Measurements from ENCODE around the gene ZSWIM1. TPM values are rescaled to one million over a fixed set of nuclear protein-coding genes. Genes with fewer than 3 reads are reported as not detected.
A peak's percentile ranks its signal among the peaks of the same experiment; 100 is the strongest.

ZSWIM1 gene
- total and polyA plus RNA-seq, 2 of the 8 experiments (the other 6 are each of a cell fraction or from before 2014, with no cell fraction given) = 14.1 to 15.6 TPM

DNA sequence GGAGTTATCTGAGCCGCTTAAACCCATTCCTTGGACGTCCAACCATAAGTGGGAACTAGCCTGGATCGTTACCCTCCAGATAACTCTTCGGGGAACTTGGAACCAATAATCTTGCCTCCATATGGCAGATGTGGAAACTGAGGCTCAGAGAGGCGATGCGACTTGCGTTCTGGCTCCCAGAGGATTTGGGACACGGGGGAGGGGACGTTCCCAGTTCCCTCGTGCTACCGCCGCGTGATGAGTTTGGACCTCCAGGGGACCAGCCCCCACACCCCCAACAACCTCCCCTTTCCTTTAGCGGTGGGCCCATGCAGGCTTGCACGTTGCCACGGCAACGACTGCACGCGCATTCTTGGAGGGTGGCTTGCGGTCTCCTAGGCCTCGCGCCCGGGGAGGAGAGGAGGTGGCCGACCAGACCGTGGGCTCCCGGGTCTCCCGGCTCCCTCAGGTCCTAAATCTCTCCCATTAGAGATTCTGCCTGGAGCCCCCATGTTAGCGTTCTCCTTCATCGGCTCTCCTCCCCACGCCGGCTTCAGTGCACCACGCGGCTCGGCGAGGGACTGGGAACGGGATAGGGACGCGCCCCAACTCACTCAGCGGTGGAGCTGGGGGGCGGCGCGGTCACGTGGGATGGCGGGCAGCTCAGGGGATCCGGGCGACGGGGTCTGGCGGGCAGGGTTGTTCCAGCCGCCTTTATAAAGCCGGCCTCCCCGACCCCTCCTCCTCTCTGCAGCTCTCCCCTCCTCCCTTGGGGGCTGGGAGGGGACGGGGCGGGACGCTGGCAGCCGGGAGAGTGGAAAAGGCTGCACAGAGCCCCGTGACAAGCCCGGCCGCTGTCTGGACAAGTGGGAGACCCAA is 30.7 kb downstream of the ZSWIM1 start, which contains the start of gene PLTP (continued):
- TF ChIP-seq, protein P1, sequence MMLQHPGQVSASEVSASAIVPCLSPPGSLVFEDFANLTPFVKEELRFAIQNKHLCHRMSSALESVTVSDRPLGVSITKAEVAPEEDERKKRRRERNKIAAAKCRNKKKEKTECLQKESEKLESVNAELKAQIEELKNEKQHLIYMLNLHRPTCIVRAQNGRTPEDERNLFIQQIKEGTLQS (IDR thresholded peaks at IDR 0.05; ENCODE audit: insufficient read depth, low read depth, low read length) = no peak
- TF ChIP-seq TEAD4 (IDR thresholded peaks at IDR 0.05; ENCODE audit: low read depth, low read length) (0 out of 2 replicates have a peak, but pooled peaks have one; percentile 2), BACH1 (IDR thresholded peaks at IDR 0.05; ENCODE audit: low read length) (no peak), CHD2 (IDR thresholded peaks at IDR 0.05; ENCODE audit: low read length) (no peak), SAP30 (IDR thresholded peaks at IDR 0.05; ENCODE audit: insufficient read depth, insufficient replicate concordance, low read length) (peak; percentile 58), ZNF274 (IDR thresholded peaks at IDR 0.05; ENCODE audit: borderline replicate concordance, extremely low read depth, low read length) (no peak), ASH2L (IDR thresholded peaks at IDR 0.05; ENCODE audit: low read length) (peak; percentile 25), GABPA (IDR thresholded peaks at IDR 0.05; ENCODE audit: borderline replicate concordance, insufficient read depth, low read length) (no peak), SP1 (IDR thresholded peaks at IDR 0.05; ENCODE audit: low read depth, low read length) (no peak; the same call in 1 of the 2 replicates), CEBPB (IDR thresholded peaks at IDR 0.05; ENCODE audit: low read depth, low read length) (no peak), JUN (IDR thresholded peaks at IDR 0.05; ENCODE audit: low read depth, low read length) (no peak), RBBP5 (IDR thresholded peaks at IDR 0.05; ENCODE audit: borderline replicate concordance, low read depth, low read length) (no peak), CREB1 (IDR thresholded peaks at IDR 0.05) (no peak), YY1 (IDR thresholded peaks at IDR 0.05; ENCODE audit: low read depth, low read length) (no peak), HDAC2 (IDR thresholded peaks at IDR 0.05; ENCODE audit: borderline replicate concordance in 1 of 2, low read depth in 2 of 2, low read length in 2 of 2) (peak in 1 of 2 experiments; percentile 41; a peak in 1 of 4 replicates), SIN3A (conservative IDR thresholded peaks at IDR 0.05 in 1 of 2, IDR thresholded peaks at IDR 0.05 in 1 of 2; ENCODE audit: low read depth in 1 of 2, low read length in 2 of 2) (peak in 1 of 2 experiments; percentile 56; a peak in 3 of 4 replicates), EZH2 (IDR thresholded peaks at IDR 0.05; ENCODE audit: low read depth, low read length, severe bottlenecking) (no peak), POU5F1 (IDR thresholded peaks at IDR 0.05; ENCODE audit: low read depth, low read length) (no peak), TBP (IDR thresholded peaks at IDR 0.05; ENCODE audit: low read depth, low read length) (peak; percentile 89), EGR1 (IDR thresholded peaks at IDR 0.05; ENCODE audit: borderline replicate concordance, low read depth, low read length) (no peak), SP2 (IDR thresholded peaks at IDR 0.05; ENCODE audit: low read length) (no peak), HDAC6 (IDR thresholded peaks at IDR 0.05; ENCODE audit: low read depth, low read length) (no peak)
- TF ChIP-seq, protein P2, sequence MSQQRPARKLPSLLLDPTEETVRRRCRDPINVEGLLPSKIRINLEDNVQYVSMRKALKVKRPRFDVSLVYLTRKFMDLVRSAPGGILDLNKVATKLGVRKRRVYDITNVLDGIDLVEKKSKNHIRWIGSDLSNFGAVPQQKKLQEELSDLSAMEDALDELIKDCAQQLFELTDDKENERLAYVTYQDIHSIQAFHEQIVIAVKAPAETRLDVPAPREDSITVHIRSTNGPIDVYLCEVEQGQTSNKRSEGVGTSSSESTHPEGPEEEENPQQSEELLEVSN (IDR thresholded peaks at IDR 0.05) = no peak

Measured in H1 (cell line).